B cell (primary cell): ENCODE results near the gene FYN. TPM values are rescaled to one million over a fixed set of nuclear protein-coding genes. Genes with fewer than 3 reads are reported as not detected.

ENCODE experiments used
- ATAC-seq: fragments of 200-7000 bp; cut with Tn5 transposase; one replicate; pipeline ENCODE4 v1.10.0; 2021; ENCODE audit warnings: low read depth, mild to moderate bottlenecking, moderate number of reproducible peaks, moderate library complexity
- CTCF ChIA-PET: fragments of 350-600 bp; sonication (Branson Sonifier 250); formaldehyde crosslinking; loops from one replicate; lab custom pipeline; 2021; ENCODE audit warnings: antibody characterized with exemption, inconsistent platforms; lab: Charles Lee
- POLR2A ChIA-PET: fragments of 350-600 bp; sonication (Branson Sonifier 250); formaldehyde crosslinking; loops from one replicate; lab custom pipeline; 2021; ENCODE audit warnings: antibody characterized with exemption; lab: Charles Lee
- DNase-seq: peaks from one replicate; pipeline ENCODE4 v3.0.0; 2013
- H2AFZ ChIP-seq: 2 replicates; pipeline ENCODE4 v1.6.1; 2012; ENCODE audit warnings: mild to moderate bottlenecking, low read depth, low read length; ENCODE audit not compliant: insufficient read depth, poor library complexity, severe bottlenecking
- H3K27ac ChIP-seq, 2 donors: 1 replicate in 1 of 2; 2 replicates in 1 of 2; pipeline ENCODE4 v1.5.1; 2012 to 2013; ENCODE audit warnings: low read length in 2 of 2, mild to moderate bottlenecking in 2 of 2, moderate library complexity in 1 of 2
- H3K27me3 ChIP-seq, 4 experiments: fragments of 200-600 bp in 1 of 4; sonication (generic) in 1 of 4; replicated peaks in 1 of 4; 1 replicate in 2 of 4; 2 replicates in 2 of 4; pipeline versions ENCODE4 v1.6.1 to v1.7.0; 2013 to 2016; ENCODE audit warnings: low read length in 3 of 4, mild to moderate bottlenecking in 2 of 4, mixed read lengths in 1 of 4, moderate library complexity in 1 of 4; ENCODE audit not compliant: insufficient read depth in 4 of 4, control insufficient read depth in 3 of 4; ENCODE audit errors: control extremely low read depth in 1 of 4
- H3K36me3 ChIP-seq, 2 experiments: replicated peaks in 1 of 2; 1 replicate in 1 of 2; 2 replicates in 1 of 2; pipeline versions ENCODE4 v1.6.1 to v1.7.1; 2013; ENCODE audit warnings: low read length in 1 of 2; ENCODE audit not compliant: insufficient read depth in 2 of 2, control insufficient read depth in 1 of 2; ENCODE audit errors: control extremely low read depth in 1 of 2, extremely low read depth in 1 of 2
- H3K4me1 ChIP-seq, 2 donors: fragments of 200-600 bp in 1 of 2; sonication (generic) in 1 of 2; 1 replicate in 1 of 2; 2 replicates in 1 of 2; pipeline versions ENCODE4 v1.5.1 to v1.6.1; 2013 to 2017; ENCODE audit warnings: low read length in 2 of 2; ENCODE audit not compliant: control insufficient read depth in 2 of 2, insufficient read depth in 2 of 2
- H3K4me2 ChIP-seq: replicated peaks from 2 replicates; pipeline ENCODE3; 2012; ENCODE audit warnings: mild to moderate bottlenecking, low read depth, low read length; ENCODE audit not compliant: poor library complexity, severe bottlenecking
- H3K4me3 ChIP-seq, 5 experiments: fragments of 200-600 bp in 1 of 5; sonication (generic) in 1 of 5; 1 replicate in 3 of 5; 2 replicates in 2 of 5; pipeline versions ENCODE4 v1.5.1 to v1.7.0; 2011 to 2016; ENCODE audit warnings: low read length in 4 of 5, mild to moderate bottlenecking in 4 of 5, low read depth in 2 of 5, control low read depth in 1 of 5, moderate library complexity in 1 of 5; ENCODE audit not compliant: insufficient read depth in 1 of 5; ENCODE audit errors: control extremely low read depth in 1 of 5, extremely low read depth in 1 of 5
- H3K79me2 ChIP-seq: fragments of 200-600 bp; sonication (generic); one replicate; pipeline ENCODE4 v1.6.0; 2016; ENCODE audit warnings: low read length; ENCODE audit not compliant: control insufficient read depth, insufficient read depth
- H3K9ac ChIP-seq: fragments of 200-600 bp; sonication (generic); 2 replicates; pipeline ENCODE4 v1.6.1; 2017; ENCODE audit warnings: mild to moderate bottlenecking, low read length, moderate library complexity
- H3K9me3 ChIP-seq, 3 donors: one replicate each; pipeline versions ENCODE4 v1.6.1 to v1.7.1; 2013; ENCODE audit warnings: low read length in 2 of 3; ENCODE audit not compliant: control insufficient read depth in 2 of 3, insufficient read depth in 1 of 3; ENCODE audit errors: control extremely low read depth in 1 of 3
- H4K20me1 ChIP-seq: 2 replicates; pipeline ENCODE4 v1.6.0; 2012; ENCODE audit warnings: mild to moderate bottlenecking, low read length; ENCODE audit not compliant: insufficient read depth, control insufficient read depth, poor library complexity, severe bottlenecking
- H3K27ac Mint-ChIP-seq: one replicate; pipeline ENCODE4 v1.8.0; 2021; ENCODE audit warnings: mixed read lengths
- H3K27me3 Mint-ChIP-seq: one replicate; pipeline ENCODE4 v1.8.0; 2021; ENCODE audit warnings: mixed read lengths
- H3K4me1 Mint-ChIP-seq: one replicate; pipeline ENCODE4 v1.8.0; 2021; ENCODE audit warnings: mixed read lengths
- H3K4me3 Mint-ChIP-seq: one replicate; pipeline ENCODE4 v1.8.0; 2021; ENCODE audit warnings: mixed read lengths
- H3K9me3 Mint-ChIP-seq: one replicate; pipeline ENCODE4 v1.8.0; 2022; ENCODE audit warnings: mixed read lengths; ENCODE audit not compliant: insufficient read depth
- EZH2 ChIP-seq: IDR thresholded peaks from 2 replicates; pipeline ENCODE4 v1.6.1; 2012; ENCODE audit warnings: borderline replicate concordance, low read depth, mild to moderate bottlenecking, moderate library complexity, low read length; ENCODE audit not compliant: insufficient read depth, poor library complexity, severe bottlenecking
- WGBS: methylation state at CpG from one replicate; pipeline ENCODE4 v1.1.5; 2013; ENCODE audit warnings: missing lambda C conversion rate; ENCODE audit not compliant: insufficient coverage; 5-methylcytosine and 5-hydroxymethylcytosine counted together
- intact Hi-C: fragments of 100-400 bp; cut with micrococcal nuclease; formaldehyde crosslinking; loops from one replicate; pipeline ENCODE4 v1.10.0; 2022
- polyA plus RNA-seq: library from polyadenylated mRNA; depleted of rRNA; stranded (reverse); fragments of >200 nt; gene quantifications from 2 replicates; pipeline ENCODE4 v1.2.3, GENCODE V29; 2012
- total RNA-seq, 2 donors: library from RNA; stranded (reverse); fragments of 120-200 nt in 1 of 2; gene quantifications; 1 replicate in 1 of 2; 2 replicates in 1 of 2; pipeline versions ENCODE4 v1.2.3 to v1.2.4, GENCODE V29; 2013 to 2022
- TF ChIP-seq, protein P1 (sequence below): fragments of 200-600 bp; IDR thresholded peaks from one replicate; pipeline ENCODE4 v1.8.0; 2022; ENCODE audit warnings: antibody characterized with exemption, mild to moderate bottlenecking

Gene FYN
- total and polyA plus RNA-seq, 2 donors (not counting 1 experiment from before 2014, with no cell fraction given), result 54.1 to 94.0 TPM

- H3K9me3 ChIP-seq, result no peaks in the 10 kb centered on the region
- Mint-ChIP-seq H3K4me3 (no peak overlapping the region), H3K9me3 (no peaks in the 10 kb centered on the region), H3K27me3 (no peaks in the 10 kb centered on the region), H3K27ac (no peak overlapping the region), H3K4me1 (peaks cover 12% of the 10 kb centered on the region)
- peaks cover 0 to 5% of the 10 kb centered on the region in 2 donors for H3K4me1 ChIP-seq
- peaks cover 80% of the 10 kb centered on the region for H3K79me2 ChIP-seq
- H3K4me3 ChIP-seq, result no peak overlapping the region
- H2AFZ ChIP-seq, result no peak overlapping the region
- ChIA-PET CTCF (no interaction called here), POLR2A (interaction anchor here (1.1 kb wide), 1 partner anchor 14 kb away, joined by 3 read pairs; no protein-coding TSS in a partner anchor)
- DNase-seq (no peak), ATAC-seq (no peak)
- no peak overlapping the region for H3K9ac ChIP-seq
- intact Hi-C loops, result no loop called here
- H3K36me3 ChIP-seq, result no peaks in the 10 kb centered on the region
- no peak overlapping the region for H3K27ac ChIP-seq
- no peak overlapping the region for H3K4me2 ChIP-seq
- H4K20me1 ChIP-seq, result peaks cover 37% of the 10 kb centered on the region
- no peaks in the 10 kb centered on the region for H3K27me3 ChIP-seq
- WGBS, result 93% methylated on average over 5 of the region's 8 CpGs
- TF ChIP-seq, protein P1, sequence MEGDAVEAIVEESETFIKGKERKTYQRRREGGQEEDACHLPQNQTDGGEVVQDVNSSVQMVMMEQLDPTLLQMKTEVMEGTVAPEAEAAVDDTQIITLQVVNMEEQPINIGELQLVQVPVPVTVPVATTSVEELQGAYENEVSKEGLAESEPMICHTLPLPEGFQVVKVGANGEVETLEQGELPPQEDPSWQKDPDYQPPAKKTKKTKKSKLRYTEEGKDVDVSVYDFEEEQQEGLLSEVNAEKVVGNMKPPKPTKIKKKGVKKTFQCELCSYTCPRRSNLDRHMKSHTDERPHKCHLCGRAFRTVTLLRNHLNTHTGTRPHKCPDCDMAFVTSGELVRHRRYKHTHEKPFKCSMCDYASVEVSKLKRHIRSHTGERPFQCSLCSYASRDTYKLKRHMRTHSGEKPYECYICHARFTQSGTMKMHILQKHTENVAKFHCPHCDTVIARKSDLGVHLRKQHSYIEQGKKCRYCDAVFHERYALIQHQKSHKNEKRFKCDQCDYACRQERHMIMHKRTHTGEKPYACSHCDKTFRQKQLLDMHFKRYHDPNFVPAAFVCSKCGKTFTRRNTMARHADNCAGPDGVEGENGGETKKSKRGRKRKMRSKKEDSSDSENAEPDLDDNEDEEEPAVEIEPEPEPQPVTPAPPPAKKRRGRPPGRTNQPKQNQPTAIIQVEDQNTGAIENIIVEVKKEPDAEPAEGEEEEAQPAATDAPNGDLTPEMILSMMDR, result no peak
- no peak for TF ChIP-seq EZH2
Measured at GRCh38 chr6:111857674-111858337, 15.4 kb downstream of the FYN start.

- H3K4me1 ChIP-seq, result peaks cover 3 to 13% of the 10 kb centered on the region in 2 donors
- Mint-ChIP-seq H3K4me3 (no peak overlapping the region), H3K27me3 (no peaks in the 10 kb centered on the region), H3K4me1 (peaks cover 20% of the 10 kb centered on the region), H3K27ac (no peak overlapping the region), H3K9me3 (no peaks in the 10 kb centered on the region)
- ATAC-seq (no peak), DNase-seq (no peak)
- peaks cover 23% of the 10 kb centered on the region for H4K20me1 ChIP-seq
- ChIA-PET POLR2A (no interaction called here), CTCF (no interaction called here)
- TF ChIP-seq, protein P1, result no peak
- no peak for TF ChIP-seq EZH2
- H3K9me3 ChIP-seq, result no peaks in the 10 kb centered on the region
- H3K4me3 ChIP-seq, result no peak overlapping the region
- H3K27ac ChIP-seq, result no peak overlapping the region
- H3K27me3 ChIP-seq, result no peaks in the 10 kb centered on the region
- peaks cover 80% of the 10 kb centered on the region for H3K79me2 ChIP-seq
- no peak overlapping the region for H2AFZ ChIP-seq
- no peaks in the 10 kb centered on the region for H3K36me3 ChIP-seq
- intact Hi-C loops, result no loop called here
- no peak overlapping the region for H3K9ac ChIP-seq
- 100% methylated on average over 1 of the region's 1 CpG for WGBS
- no peak overlapping the region for H3K4me2 ChIP-seq
Measured at GRCh38 chr6:111855753-111856152, 17.5 kb downstream of the FYN start.
